ENCODE data around the gene KCNH1. TPM values are rescaled to one million over a fixed set of nuclear protein-coding genes. Genes with fewer than 3 reads are reported as not detected.

KCNH1 gene
- total RNA-seq, 1 donor from 2014 or later = 15.5 TPM

- Histone ChIP-seq H3K4me2 (ENCODE audit: low read length) (no peak overlapping the region), H3K27ac (ENCODE audit: low read depth, low read length) (no peak overlapping the region), H2AFZ (ENCODE audit: low read depth, low read length) (no peak overlapping the region), H3K4me1 (ENCODE audit: insufficient read depth, low read length) (no peaks in the 10 kb centered on the region), H3K9ac (ENCODE audit: low read length) (no peak overlapping the region), H4K20me1 (ENCODE audit: insufficient read depth, low read length) (no peaks in the 10 kb centered on the region), H3K9me3 (ENCODE audit: insufficient read depth, low read depth, low read length) (peaks cover 2% of the 10 kb centered on the region), H3K79me2 (ENCODE audit: insufficient read depth, low read length) (no peaks in the 10 kb centered on the region), H3K27me3 (ENCODE audit: insufficient read depth, low read length) (no peaks in the 10 kb centered on the region), H3K36me3 (ENCODE audit: insufficient read depth, low read length) (no peaks in the 10 kb centered on the region), H3K4me3 (ENCODE audit: insufficient read depth, low read depth, low read length) (no peak overlapping the region)
- no peak for TF ChIP-seq EZH2 (IDR thresholded peaks at IDR 0.05; ENCODE audit: insufficient read depth, low read length)
- TF ChIP-seq CTCF (IDR thresholded peaks at IDR 0.05; ENCODE audit: insufficient read depth, low read depth, low read length) = no peak
- Mint-ChIP-seq H3K4me1 (ENCODE audit: low read depth, unreplicated experiment) (peaks cover 2% of the 10 kb centered on the region), H3K36me3 (ENCODE audit: low read depth, unreplicated experiment) (no peaks in the 10 kb centered on the region), H3K27ac (ENCODE audit: unreplicated experiment) (no peak overlapping the region), H3K27me3 (ENCODE audit: low read depth, unreplicated experiment) (no peaks in the 10 kb centered on the region), H3K4me3 (ENCODE audit: unreplicated experiment) (no peak overlapping the region), H3K9me3 (ENCODE audit: unreplicated experiment) (peaks cover 18% of the 10 kb centered on the region)
- DNase-seq (ENCODE audit: low read depth) (no peak), FAIRE-seq (no peak)
These were observed 38.7 kb upstream of the KCNH1 start for GRCh38 chr1:211172657-211173056.

- Histone ChIP-seq H3K4me2 (ENCODE audit: low read length) (no peak overlapping the region), H3K36me3 (ENCODE audit: insufficient read depth, low read length) (no peaks in the 10 kb centered on the region), H3K9me3 (ENCODE audit: insufficient read depth, low read depth, low read length) (peaks cover 2% of the 10 kb centered on the region), H3K79me2 (ENCODE audit: insufficient read depth, low read length) (no peaks in the 10 kb centered on the region), H3K9ac (ENCODE audit: low read length) (no peak overlapping the region), H3K4me3 (ENCODE audit: insufficient read depth, low read depth, low read length) (no peak overlapping the region), H4K20me1 (ENCODE audit: insufficient read depth, low read length) (no peaks in the 10 kb centered on the region), H2AFZ (ENCODE audit: low read depth, low read length) (no peak overlapping the region), H3K27ac (ENCODE audit: low read depth, low read length) (no peak overlapping the region), H3K4me1 (ENCODE audit: insufficient read depth, low read length) (no peaks in the 10 kb centered on the region), H3K27me3 (ENCODE audit: insufficient read depth, low read length) (no peaks in the 10 kb centered on the region)
- Mint-ChIP-seq H3K4me1 (ENCODE audit: low read depth, unreplicated experiment) (no peaks in the 10 kb centered on the region), H3K36me3 (ENCODE audit: low read depth, unreplicated experiment) (no peaks in the 10 kb centered on the region), H3K27me3 (ENCODE audit: low read depth, unreplicated experiment) (no peaks in the 10 kb centered on the region), H3K27ac (ENCODE audit: unreplicated experiment) (no peak overlapping the region), H3K4me3 (ENCODE audit: unreplicated experiment) (no peak overlapping the region), H3K9me3 (ENCODE audit: unreplicated experiment) (peaks cover 18% of the 10 kb centered on the region)
- no peak for DNase-seq (ENCODE audit: low read depth)
- TF ChIP-seq EZH2 (IDR thresholded peaks at IDR 0.05; ENCODE audit: insufficient read depth, low read length) (no peak), CTCF (IDR thresholded peaks at IDR 0.05; ENCODE audit: insufficient read depth, low read depth, low read length) (no peak)
- no peak for FAIRE-seq
These were observed 35.4 kb upstream of the KCNH1 start for GRCh38 chr1:211169353-211169752.

DNA sequence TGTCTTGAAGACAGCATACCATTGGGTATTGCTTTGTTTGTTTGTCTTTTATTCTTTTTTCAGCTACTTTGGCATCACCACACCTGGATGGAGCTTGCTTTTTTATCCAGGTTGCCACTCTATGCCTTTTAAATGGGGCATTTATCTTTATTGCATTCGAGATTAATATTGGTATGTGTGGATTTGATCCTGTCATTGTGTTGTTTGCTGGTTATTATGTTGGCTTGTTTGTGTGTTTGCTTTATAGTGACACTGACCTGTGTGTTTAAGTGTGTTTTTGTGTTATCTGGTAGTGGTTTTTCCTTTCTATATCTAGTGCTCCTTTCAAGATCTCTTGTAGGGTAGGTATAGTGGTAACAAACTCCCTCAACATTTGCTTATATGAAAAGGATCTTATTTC, 24.9 kb upstream of the KCNH1 start:
- TF ChIP-seq CTCF (IDR thresholded peaks at IDR 0.05; ENCODE audit: insufficient read depth, low read depth, low read length) (no peak), EZH2 (IDR thresholded peaks at IDR 0.05; ENCODE audit: insufficient read depth, low read length) (no peak)
- no peak overlapping the region for H2AFZ ChIP-seq (ENCODE audit: low read depth, low read length)
- H3K27ac Mint-ChIP-seq (ENCODE audit: unreplicated experiment) = no peak overlapping the region
- H3K4me3 ChIP-seq (ENCODE audit: insufficient read depth, low read depth, low read length) = no peak overlapping the region
- H3K27me3 Mint-ChIP-seq (ENCODE audit: low read depth, unreplicated experiment) = peaks cover 12% of the 10 kb centered on the region
- FAIRE-seq (peak; percentile 49), DNase-seq (ENCODE audit: low read depth) (no peak)
- no peaks in the 10 kb centered on the region for H3K27me3 ChIP-seq (ENCODE audit: insufficient read depth, low read length)
- no peaks in the 10 kb centered on the region for H3K79me2 ChIP-seq (ENCODE audit: insufficient read depth, low read length)
- H3K4me2 ChIP-seq (ENCODE audit: low read length) = no peak overlapping the region
- no peaks in the 10 kb centered on the region for H3K4me1 Mint-ChIP-seq (ENCODE audit: low read depth, unreplicated experiment)
- H3K36me3 Mint-ChIP-seq (ENCODE audit: low read depth, unreplicated experiment) = no peaks in the 10 kb centered on the region
- H3K4me1 ChIP-seq (ENCODE audit: insufficient read depth, low read length) = no peaks in the 10 kb centered on the region
- no peaks in the 10 kb centered on the region for H4K20me1 ChIP-seq (ENCODE audit: insufficient read depth, low read length)
- H3K9me3 ChIP-seq (ENCODE audit: insufficient read depth, low read depth, low read length) = no peaks in the 10 kb centered on the region
- no peak overlapping the region for H3K27ac ChIP-seq (ENCODE audit: low read depth, low read length)
- peaks cover 19% of the 10 kb centered on the region for H3K9me3 Mint-ChIP-seq (ENCODE audit: unreplicated experiment)
- no peak overlapping the region for H3K4me3 Mint-ChIP-seq (ENCODE audit: unreplicated experiment)
- H3K36me3 ChIP-seq (ENCODE audit: insufficient read depth, low read length) = no peaks in the 10 kb centered on the region
- H3K9ac ChIP-seq (ENCODE audit: low read length) = no peak overlapping the region

Data from astrocyte (in vitro differentiated cells and primary cell).